Adrenal gland (tissue), 12 donors: ENCODE results near the gene RNF126. TPM values are rescaled to one million over a fixed set of nuclear protein-coding genes. Genes with fewer than 3 reads are reported as not detected.

Experiments
- DNase-seq, 7 donors: peaks; one replicate each; pipeline ENCODE4 v3.0.0-alpha.2; 2019 to 2020
- H3K27ac ChIP-seq, 5 donors: fragments of 200-600 bp; sonication (generic) in 4 of 5; 1 replicate in 3 of 5; 2 replicates in 2 of 5; pipeline versions ENCODE4 v1.5.1 to v1.8.0; 2016 to 2020; ENCODE audit warnings: mild to moderate bottlenecking in 1 of 5
- H3K27me3 ChIP-seq: fragments of 200-600 bp; 2 replicates; pipeline ENCODE4 v1.8.0; 2021
- H3K36me3 ChIP-seq, 2 donors: fragments of 200-600 bp; replicated peaks in 1 of 2; 1 replicate in 1 of 2; 2 replicates in 1 of 2; pipeline versions ENCODE4 v1.5.1 to v1.8.0; 2018 to 2022
- H3K4me1 ChIP-seq, 2 donors: fragments of 200-600 bp; replicated peaks in 1 of 2; 1 replicate in 1 of 2; 2 replicates in 1 of 2; pipeline versions ENCODE4 v1.5.1 to v1.8.0; 2018 to 2021
- H3K4me3 ChIP-seq, 4 donors: fragments of 200-600 bp; sonication (generic) in 3 of 4; one replicate each; pipeline ENCODE4 v1.5.1; 2016 to 2018
- H3K9me3 ChIP-seq, 3 donors: fragments of 200-600 bp; sonication (generic) in 1 of 3; replicated peaks in 1 of 3; 1 replicate in 2 of 3; 2 replicates in 1 of 3; pipeline versions ENCODE4 v1.5.1 to v1.8.0; 2016 to 2021
- POLR2A ChIP-seq, 2 donors: fragments of 450-650 bp; IDR thresholded peaks; one replicate each; pipeline ENCODE4 v1.6.1; 2017; ENCODE audit warnings: antibody characterized with exemption in 2 of 2, mild to moderate bottlenecking in 2 of 2, moderate library complexity in 1 of 2
- WGBS, 4 donors: extraction: QIAGEN DNeasy Blood & Tissue Kit in 2 of 4; methylation state at CpG; one replicate each; pipeline versions ENCODE4 v1.1.5 to v1.1.7; 2013 to 2017; 5-methylcytosine and 5-hydroxymethylcytosine counted together
- intact Hi-C, 2 donors: fragments of 100-400 bp; cut with DNase I; formaldehyde crosslinking; loops; one replicate each; pipeline versions ENCODE4 v1.14.1 to v1.15.0; 2022 to 2023
- polyA plus RNA-seq, 3 donors: library from polyadenylated mRNA; stranded (reverse); fragments of 200-250 nt in 2 of 3; fragments of 350-450 nt in 1 of 3; fragmentation: Illumina TruSeq in 1 of 3; extraction: RNeasy Lipid Tissue Mini Kit (QIAGEN cat#74804) in 1 of 3; gene quantifications; one replicate each; pipeline ENCODE4 v1.2.3, GENCODE V29; 2013 to 2014
- total RNA-seq, 9 donors: library from RNA; depleted of rRNA in 4 of 9; stranded (reverse); fragments of >200 nt in 4 of 9; fragments of 120-200 nt in 1 of 9; fragmentation: NEBNext Ultra II Directional in 1 of 9; extraction: Animal tissue kit (Norgen Biotek cat#: 25700) in 1 of 9; gene quantifications; one replicate each; pipeline versions ENCODE4 v1.1.0 to v1.2.4, GENCODE V29; 2013 to 2023
- TF ChIP-seq, protein P1 (sequence below), 6 experiments: fragments of 450-650 bp in 4 of 6; fragments of 200-600 bp in 2 of 6; sonication (generic) in 1 of 6; IDR thresholded peaks; 1 replicate in 5 of 6; 2 replicates in 1 of 6; pipeline versions ENCODE4 v1.5.1 to v1.8.0; 2016 to 2021; ENCODE audit warnings: antibody characterized with exemption in 6 of 6, mild to moderate bottlenecking in 2 of 6, moderate library complexity in 1 of 6
- donor health status: healthy with polysubstance abuse.
- donor health status: Bipolar disorder and iron deficiency.
- donor health status: DM: yes; HTN: yes; CAD: no.
- donor health status: DM: no; HTN: no; CAD: no.
- donor health status: DM: no; HTN: no; CAD: no.
- donor health status: DM: yes; HTN: yes; CAD: no.

The RNF126 gene
- total and polyA plus RNA-seq, 12 donors = 9.3 to 76.4 (median 43.1) TPM

DNA sequence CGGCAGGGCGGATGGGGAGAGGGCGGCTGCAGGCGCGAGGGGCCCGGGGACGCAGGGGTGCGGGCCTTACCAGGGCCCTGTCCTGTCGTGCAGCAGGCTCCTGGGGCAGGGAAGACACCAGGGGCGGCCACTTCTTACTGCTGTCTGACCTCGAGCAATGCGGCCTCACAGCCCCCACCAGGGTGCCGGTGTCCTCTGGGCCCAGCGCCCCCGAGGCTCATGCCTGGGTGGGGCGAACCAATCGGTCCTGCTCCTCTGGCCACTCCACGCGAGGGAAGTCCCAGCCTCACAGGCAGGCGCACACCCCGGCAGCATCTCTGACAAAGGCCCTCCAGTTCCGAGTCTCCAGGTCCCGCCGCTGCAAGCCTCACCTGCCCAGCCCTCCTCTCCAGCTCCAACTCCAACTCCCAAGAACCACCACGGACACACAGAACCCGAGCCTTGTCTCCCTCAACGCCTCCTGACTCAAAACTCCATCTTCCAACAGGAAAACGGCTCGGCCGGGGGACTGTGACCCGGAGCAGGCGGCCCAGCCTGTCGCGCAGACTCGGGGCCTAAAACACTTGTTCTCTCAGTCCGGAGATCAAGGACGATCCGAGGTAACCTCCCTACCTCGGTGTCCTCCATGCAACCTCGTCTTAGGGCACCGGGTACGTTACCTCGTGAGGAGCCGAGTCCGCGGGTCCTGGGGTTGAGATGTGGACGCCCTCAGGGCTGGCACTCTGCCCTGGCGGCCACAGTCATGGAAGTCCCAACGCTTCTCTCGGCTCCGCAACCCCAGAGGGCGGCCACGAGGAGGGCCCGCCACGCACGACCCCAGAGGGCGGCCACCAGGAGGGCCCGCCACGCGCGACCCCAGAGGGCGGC, 16.9 kb downstream of the RNF126 start:
- DNase-seq = no peak
- TF ChIP-seq, protein P1, sequence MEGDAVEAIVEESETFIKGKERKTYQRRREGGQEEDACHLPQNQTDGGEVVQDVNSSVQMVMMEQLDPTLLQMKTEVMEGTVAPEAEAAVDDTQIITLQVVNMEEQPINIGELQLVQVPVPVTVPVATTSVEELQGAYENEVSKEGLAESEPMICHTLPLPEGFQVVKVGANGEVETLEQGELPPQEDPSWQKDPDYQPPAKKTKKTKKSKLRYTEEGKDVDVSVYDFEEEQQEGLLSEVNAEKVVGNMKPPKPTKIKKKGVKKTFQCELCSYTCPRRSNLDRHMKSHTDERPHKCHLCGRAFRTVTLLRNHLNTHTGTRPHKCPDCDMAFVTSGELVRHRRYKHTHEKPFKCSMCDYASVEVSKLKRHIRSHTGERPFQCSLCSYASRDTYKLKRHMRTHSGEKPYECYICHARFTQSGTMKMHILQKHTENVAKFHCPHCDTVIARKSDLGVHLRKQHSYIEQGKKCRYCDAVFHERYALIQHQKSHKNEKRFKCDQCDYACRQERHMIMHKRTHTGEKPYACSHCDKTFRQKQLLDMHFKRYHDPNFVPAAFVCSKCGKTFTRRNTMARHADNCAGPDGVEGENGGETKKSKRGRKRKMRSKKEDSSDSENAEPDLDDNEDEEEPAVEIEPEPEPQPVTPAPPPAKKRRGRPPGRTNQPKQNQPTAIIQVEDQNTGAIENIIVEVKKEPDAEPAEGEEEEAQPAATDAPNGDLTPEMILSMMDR (IDR thresholded peaks at IDR 0.05) = no peak
- TF ChIP-seq POLR2A (IDR thresholded peaks at IDR 0.05) = no peak
- H3K27me3 ChIP-seq = no peaks in the 10 kb centered on the region
- H3K27ac ChIP-seq = no peak overlapping the region
- H3K4me1 ChIP-seq = no peaks in the 10 kb centered on the region
- WGBS, 4 donors = 90 to 94% (median 92%) methylated on average over 35 to 62 of the region's 62 CpGs
- H3K36me3 ChIP-seq = peaks cover 0 to 46% of the 10 kb centered on the region in 2 donors
- intact Hi-C loops = no loop called here
- H3K4me3 ChIP-seq = no peak overlapping the region
- H3K9me3 ChIP-seq = no peaks in the 10 kb centered on the region

DNA sequence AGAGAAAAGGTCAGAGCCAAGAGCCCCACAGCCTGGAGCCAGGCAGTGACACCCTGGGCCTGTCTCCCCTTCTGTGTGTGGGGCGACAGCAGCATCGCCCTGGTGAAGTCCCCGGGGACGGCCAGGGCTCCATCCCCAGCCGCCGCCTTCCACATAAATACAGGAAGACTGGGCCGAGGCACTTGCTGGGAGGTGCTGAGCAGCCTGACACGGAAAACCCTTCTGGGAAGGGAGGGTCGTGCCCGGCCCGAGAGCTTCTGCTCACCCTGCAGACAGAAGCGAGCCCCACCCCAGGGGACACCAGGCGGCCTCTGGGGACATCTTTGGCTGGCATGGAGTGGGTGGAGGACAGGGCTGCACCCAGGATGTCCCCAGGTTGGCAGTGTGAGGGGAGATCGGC, 18.2 kb downstream of the RNF126 start:
- Histone ChIP-seq H3K4me3 (no peak overlapping the region), H3K4me1 (no peaks in the 10 kb centered on the region), H3K27me3 (no peaks in the 10 kb centered on the region), H3K27ac (no peak overlapping the region), H3K9me3 (no peaks in the 10 kb centered on the region), H3K36me3 (peaks cover 0 to 35% of the 10 kb centered on the region in 2 donors)
- TF ChIP-seq POLR2A (IDR thresholded peaks at IDR 0.05) = no peak
- TF ChIP-seq, protein P1 (IDR thresholded peaks at IDR 0.05) = no peak
- intact Hi-C loops = no loop called here
- 80 to 92% (median 85%) methylated on average over 1 to 14 of the region's 14 CpGs for WGBS, 4 donors
- no peak for DNase-seq

DNA sequence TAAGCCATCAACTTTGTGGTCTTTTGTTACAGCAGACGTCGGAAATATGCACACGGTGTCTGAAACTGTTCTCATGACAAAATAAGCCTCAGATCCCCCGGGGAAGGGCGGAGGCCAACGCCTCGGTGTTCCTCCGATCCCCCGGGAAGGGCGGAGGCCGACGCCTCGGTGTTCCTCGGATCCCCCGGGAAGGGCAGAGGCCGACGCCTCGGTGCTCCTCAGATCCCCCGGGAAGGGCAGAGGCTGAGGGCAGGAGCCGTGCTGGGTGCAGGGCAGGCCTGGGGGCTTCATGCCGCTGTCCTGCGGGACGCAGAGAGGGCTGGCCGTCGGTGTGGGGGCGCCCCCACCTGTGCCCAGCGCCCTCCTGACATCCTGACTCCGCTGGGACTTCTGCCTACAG, 18.7 kb downstream of the RNF126 start:
- intact Hi-C loops = no loop called here
- H3K4me1 ChIP-seq = peaks cover under 1 to 1% of the 10 kb centered on the region in 2 donors
- H3K27me3 ChIP-seq = no peaks in the 10 kb centered on the region
- no peak overlapping the region for H3K4me3 ChIP-seq
- 79 to 100% (median 89%) methylated on average over 1 to 28 of the region's 28 CpGs for whole genome bisulfite sequencing, 4 donors
- H3K9me3 ChIP-seq = no peaks in the 10 kb centered on the region
- H3K36me3 ChIP-seq = peaks cover 0 to 32% of the 10 kb centered on the region in 2 donors
- no peak for TF ChIP-seq POLR2A (IDR thresholded peaks at IDR 0.05)
- TF ChIP-seq, protein P1 (IDR thresholded peaks at IDR 0.05) = no peak
- no peak overlapping the region for H3K27ac ChIP-seq
- no peak for DNase-seq

DNA sequence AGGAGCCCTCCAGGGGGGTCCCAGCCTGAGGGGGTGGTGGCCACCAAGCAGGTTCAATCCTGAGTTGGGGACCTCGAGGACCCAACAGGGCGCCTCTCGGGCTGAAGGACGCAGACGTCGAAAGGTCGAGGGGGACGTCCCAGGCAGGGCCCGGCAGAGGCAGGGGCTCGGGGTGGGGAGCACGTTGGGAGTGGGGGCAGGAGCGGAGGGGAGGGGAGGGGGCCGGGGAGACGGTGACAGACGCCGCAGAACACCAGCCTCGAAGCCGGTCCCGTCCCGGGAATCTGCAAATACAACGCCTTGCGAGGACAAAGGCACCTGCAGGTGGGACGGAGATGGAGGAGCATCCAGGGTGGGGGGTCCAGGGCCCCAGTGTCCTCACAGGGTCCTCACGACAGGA, 19.3 kb downstream of the RNF126 start:
- intact Hi-C loops = no loop called here
- DNase-seq = no peak
- TF ChIP-seq POLR2A (IDR thresholded peaks at IDR 0.05) = no peak
- TF ChIP-seq, protein P1 (IDR thresholded peaks at IDR 0.05) = no peak
- Histone ChIP-seq H3K27ac (no peak overlapping the region), H3K36me3 (peaks cover 0 to 26% of the 10 kb centered on the region in 2 donors), H3K4me1 (peaks cover 5 to 7% of the 10 kb centered on the region in 2 donors), H3K9me3 (no peaks in the 10 kb centered on the region), H3K4me3 (no peak overlapping the region), H3K27me3 (no peaks in the 10 kb centered on the region)
- WGBS, 4 donors = 85 to 90% (median 87%) methylated on average over 18 to 24 of the region's 24 CpGs
